GM10266 (cell line): Measurements from ENCODE around the gene PITPNC1.

ENCODE experiments used
- DNase-seq: peaks from one replicate; pipeline ENCODE4 v3.0.0; 2012; ENCODE audit errors: extremely low spot score
- TF ChIP-seq, protein P1 (sequence below): IDR thresholded peaks from 2 replicates; pipeline ENCODE4 v1.5.1; 2012; ENCODE audit warnings: mild to moderate bottlenecking, low read depth; ENCODE audit not compliant: control insufficient read depth, insufficient read depth; ENCODE audit errors: missing control alignments

PITPNC1 gene

GRCh38 chr17:67606896-67607604, 230.0 kb downstream of the PITPNC1 start:
- TF ChIP-seq, protein P1, sequence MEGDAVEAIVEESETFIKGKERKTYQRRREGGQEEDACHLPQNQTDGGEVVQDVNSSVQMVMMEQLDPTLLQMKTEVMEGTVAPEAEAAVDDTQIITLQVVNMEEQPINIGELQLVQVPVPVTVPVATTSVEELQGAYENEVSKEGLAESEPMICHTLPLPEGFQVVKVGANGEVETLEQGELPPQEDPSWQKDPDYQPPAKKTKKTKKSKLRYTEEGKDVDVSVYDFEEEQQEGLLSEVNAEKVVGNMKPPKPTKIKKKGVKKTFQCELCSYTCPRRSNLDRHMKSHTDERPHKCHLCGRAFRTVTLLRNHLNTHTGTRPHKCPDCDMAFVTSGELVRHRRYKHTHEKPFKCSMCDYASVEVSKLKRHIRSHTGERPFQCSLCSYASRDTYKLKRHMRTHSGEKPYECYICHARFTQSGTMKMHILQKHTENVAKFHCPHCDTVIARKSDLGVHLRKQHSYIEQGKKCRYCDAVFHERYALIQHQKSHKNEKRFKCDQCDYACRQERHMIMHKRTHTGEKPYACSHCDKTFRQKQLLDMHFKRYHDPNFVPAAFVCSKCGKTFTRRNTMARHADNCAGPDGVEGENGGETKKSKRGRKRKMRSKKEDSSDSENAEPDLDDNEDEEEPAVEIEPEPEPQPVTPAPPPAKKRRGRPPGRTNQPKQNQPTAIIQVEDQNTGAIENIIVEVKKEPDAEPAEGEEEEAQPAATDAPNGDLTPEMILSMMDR = no peak
- DNase-seq = no peak

DNA sequence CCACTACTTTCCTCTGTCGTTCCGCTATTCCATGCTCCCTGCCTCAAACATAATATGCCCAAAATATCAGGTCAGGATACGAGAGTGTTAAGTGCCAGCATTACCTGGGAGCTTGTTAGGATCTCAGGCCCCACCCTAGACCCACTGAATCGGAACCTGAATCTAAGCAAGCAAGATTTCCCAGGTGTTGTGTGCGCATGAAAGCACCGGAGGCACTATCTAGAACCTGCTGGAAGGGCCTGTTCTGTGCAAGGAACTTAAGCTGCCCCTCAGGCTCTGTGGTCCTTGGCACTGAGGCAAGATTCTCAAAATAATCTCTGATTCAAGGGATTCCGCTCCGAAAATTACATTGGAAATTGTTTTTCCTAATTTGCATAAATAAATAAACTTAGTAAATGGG, 233.0 kb downstream of the PITPNC1 start:
- no peak for DNase-seq
- TF ChIP-seq, protein P1 = no peak

GRCh38 chr17:67613961-67614360, 236.9 kb downstream of the PITPNC1 start:
- no peak for DNase-seq
- TF ChIP-seq, protein P1 = no peak

- DNase-seq = no peak
- TF ChIP-seq, protein P1 = no peak
Observed at GRCh38 chr17:67615011-67615561, 238.0 kb downstream of the PITPNC1 start.

DNA sequence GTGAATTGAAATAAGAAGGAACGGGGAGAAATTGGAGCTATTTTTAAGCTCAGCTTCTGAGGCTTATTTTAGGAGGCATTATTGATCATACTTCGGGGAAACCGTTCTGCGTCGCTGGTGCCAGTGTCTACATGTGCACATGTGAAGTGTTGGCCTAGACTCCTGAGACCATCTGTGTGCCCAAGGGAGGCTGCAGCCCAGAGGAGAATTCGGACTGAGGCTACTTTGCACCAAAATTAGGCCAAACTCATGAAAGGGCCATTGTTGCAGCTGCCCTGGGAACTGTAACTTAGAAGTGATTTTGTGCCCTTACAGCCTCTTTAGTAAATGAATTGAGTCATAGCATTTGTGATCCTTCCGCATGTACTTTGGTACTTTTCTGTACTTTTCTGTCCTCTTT, 238.7 kb downstream of the PITPNC1 start:
- DNase-seq = no peak
- TF ChIP-seq, protein P1 = no peak

GRCh38 chr17:67617304-67617899, 240.3 kb downstream of the PITPNC1 start:
- no peak for DNase-seq
- TF ChIP-seq, protein P1 = no peak

- TF ChIP-seq, protein P1 = no peak
- DNase-seq = no peak
Observed at GRCh38 chr17:67619555-67619954, 242.5 kb downstream of the PITPNC1 start.
